ENCODE data around the gene SLC35A4. TPM values are rescaled to one million over a fixed set of nuclear protein-coding genes. Genes with fewer than 3 reads are reported as not detected.
A peak's percentile ranks its signal among the peaks of the same experiment; 100 is the strongest.

SLC35A4 gene, protein sequence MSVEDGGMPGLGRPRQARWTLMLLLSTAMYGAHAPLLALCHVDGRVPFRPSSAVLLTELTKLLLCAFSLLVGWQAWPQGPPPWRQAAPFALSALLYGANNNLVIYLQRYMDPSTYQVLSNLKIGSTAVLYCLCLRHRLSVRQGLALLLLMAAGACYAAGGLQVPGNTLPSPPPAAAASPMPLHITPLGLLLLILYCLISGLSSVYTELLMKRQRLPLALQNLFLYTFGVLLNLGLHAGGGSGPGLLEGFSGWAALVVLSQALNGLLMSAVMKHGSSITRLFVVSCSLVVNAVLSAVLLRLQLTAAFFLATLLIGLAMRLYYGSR
- total RNA-seq, result 9.5 TPM

DNA sequence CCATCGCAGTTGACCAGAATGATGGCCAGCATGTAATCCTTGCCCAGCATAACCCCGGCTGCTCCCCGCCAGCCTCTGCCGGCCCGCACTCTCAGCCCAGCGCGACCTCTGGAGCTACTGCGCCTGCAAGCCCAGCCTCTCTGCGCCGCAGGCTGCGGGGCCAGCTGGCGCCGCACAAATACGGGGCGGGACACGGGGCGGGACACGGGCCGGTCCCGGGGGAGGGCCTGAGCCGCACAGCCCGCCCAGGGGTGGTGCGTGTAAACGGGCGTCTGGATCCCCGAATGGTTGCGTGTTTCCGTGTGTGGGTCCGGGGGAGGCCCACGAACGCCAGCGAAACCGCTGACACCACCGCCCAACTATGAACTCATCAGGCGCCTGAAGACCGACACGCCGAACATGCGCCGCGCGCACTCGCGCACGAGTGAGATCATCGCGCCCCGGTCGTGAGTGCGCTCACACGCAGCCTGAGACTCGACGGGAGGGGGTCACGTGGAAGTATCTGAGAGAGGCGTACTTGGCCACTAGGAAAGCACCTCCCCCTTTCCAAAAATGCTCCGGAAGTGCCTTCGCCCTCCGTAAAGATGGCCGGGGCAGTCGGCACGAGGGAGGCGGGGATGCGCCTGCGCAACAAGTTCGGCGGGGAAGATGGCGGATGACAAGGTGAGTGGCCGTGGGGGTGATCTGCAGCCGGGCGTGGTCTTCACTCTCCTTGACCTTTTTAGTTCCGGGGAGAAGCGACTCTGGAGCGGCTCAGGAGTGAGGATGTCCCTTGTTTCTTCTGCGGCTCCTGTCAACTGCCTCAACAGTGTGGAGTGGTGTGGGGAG lies at the start of gene SLC35A4, which contains the start of gene APBB3:
SLC35A4 (plus strand) TSS at position 633 of the 828 bp plus-strand sequence. CDS start 2,342 bp downstream, outside the sequence.
APBB3 (minus strand) TSS at position 403 of the 828 bp plus-strand sequence; CDS start at position 50, 353 bp downstream.
- DNase-seq, result peak; percentile 99

DNA sequence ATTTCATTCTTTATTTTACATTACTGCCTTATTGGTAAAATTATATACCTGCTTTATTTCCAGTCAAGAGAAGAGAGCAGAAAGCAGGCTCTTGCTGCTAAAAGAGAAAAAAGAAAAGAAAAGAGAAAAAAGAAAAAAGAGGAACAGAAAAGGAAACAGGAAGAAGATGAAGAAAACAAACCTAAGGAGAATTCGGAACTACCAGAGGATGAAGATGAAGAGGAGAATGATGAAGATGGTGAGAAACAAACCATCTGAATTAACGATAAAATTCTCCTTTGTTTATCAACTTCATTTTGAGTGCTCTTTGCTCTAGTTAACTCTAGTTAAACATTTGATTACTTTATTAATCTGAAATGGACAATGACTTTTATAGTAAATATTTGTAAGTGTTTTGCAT lies 40.6 kb upstream of the SLC35A4 start:
- no peak for DNase-seq

DNA sequence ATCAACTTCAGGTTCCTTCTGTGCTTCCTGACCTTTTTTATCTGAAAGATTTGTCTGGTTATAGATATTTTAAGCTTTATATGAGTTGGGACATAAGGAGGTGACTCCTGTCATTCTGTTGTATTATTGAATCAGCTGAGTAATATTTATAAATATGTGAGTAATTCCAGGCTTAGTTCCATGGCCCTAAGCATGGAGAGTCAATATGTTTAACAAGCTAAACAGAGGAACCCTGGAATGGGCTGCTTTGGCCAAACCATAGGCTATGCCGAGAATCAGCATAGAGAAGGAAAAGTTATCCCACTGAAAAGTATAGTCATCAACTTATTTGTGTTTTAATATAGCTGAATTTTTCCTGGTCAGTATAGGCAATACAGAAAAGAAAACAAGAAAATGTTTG lies 24.4 kb upstream of the SLC35A4 start:
- DNase-seq, result no peak

DNA sequence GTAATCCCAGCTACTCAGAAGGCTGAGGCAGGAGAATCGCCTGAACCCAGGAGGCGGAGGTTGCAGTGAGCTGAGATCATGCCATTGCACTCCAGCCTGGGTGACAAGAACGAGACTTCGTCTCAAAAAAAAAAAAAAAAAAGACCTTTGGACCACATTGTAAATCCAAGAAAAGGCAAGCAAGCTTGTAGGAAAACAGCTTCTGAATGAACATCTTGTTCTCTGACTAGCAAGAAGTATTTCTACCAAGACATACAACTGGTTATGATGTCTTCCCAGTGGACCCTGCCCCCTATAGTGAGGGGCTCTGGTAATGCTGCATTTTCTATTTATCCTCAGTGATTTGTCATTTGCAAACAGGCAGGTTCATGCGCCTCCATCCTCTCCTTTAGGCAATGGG lies 21.7 kb upstream of the SLC35A4 start:
- DNase-seq, result no peak

DNA sequence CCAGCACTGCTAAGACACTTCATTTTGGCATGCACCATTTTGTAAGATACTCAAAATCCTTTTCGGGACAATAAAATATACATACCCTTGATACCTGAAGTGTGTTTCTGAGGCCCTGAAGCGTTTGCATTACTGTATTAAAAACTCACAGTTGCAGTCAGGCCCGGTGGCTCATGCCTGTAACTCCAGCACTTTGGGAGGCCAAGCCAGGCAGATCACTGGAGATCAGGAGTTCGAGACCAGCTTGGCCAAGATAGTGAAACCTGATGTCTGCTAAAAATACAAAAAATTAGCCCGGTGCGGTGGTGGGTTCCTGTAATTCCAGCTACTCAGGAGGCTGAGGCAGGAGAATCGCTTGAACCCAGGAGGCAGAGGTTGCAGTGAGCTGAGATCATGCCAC lies 19.6 kb upstream of the SLC35A4 start:
- no peak for DNase-seq

DNA sequence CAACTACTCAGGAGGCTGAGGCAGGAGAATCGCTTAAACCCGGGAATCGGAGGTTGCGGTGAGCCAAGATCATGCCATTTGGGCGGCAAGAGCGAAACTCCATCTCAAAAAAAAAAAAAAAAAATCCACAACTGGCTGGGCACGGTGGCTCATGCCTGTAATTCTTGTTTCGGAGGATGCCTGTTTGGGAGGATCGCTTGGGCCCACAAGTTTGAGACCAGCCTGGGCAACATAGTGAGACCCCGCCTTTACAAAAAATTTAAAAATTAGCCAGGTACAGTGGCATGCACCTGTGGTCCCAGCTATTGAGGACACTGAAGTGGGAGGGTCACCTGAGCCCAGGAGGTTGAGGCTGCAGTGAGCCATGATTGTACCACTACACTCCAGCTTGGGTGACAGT lies 19.0 kb upstream of the SLC35A4 start:
- DNase-seq, result no peak

DNA sequence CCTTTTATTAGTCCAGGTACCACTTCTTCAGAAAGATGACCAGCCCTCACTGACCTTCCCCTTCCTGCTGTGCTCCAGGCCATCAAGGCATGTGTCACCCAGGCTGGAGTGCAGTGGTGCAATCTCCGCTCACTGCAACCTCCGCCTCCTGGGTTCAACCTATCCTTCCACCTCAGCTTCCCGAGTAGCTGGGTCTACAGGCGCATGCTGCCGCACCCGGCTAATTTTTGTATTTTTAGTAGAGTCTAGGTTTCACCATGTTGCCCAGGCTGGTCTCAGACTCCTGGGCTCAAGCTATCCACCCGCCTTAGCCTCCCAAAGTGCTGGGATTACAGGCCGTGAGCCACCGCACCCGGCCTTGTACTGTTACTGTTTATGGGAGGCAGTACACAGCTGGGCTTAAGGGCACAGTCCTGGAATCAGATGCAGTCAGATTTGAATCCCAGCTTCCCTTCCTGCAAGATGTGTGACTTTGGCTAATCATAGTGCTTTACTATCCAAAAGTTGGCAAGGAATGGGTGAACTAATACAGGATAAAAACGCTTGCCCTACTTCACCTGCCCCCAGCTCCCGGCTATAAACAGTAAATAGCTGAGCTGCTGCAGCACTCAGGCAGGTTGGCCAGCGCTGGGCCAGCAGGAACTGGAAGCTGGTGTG lies 17.6 kb upstream of the SLC35A4 start:
- no peak for DNase-seq

DNA sequence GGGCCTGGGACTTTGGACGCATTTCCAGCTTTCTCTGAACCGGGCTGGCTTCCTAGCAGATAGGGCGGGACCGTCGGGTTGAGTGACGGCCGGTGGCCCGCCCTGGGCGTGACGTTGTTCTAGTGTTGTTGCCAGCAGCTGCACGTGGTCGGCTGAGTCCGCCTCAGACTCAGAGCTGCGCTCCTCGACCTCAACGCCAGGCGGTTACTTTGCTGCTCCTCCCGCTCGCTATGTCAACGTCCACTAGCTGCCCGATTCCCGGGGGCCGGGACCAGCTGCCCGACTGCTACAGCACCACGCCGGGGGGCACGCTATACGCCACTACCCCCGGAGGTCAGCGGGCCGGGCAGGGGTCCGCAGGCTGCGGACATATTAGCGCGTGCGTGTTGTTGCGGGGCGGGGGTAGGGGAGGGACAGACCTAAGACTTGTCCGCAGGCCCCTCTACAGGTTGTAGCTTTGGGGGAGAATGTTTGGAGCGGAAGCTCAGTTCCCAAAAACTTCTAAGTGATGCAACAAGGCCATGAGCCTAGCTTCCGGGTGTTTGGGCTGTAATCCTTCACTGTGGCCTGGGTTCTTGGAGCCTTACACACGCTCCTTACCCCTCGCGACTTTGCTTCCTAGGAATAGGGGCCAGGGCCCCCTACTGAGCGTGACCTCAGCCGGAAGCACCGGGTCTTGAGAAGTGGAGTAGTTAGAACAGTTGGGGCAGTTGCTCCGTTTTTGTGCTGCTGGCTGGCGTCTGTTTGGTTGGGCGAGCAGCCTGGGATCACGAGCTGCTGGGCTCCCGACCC lies 16.9 kb upstream of the SLC35A4 start, which contains the start of gene EIF4EBP3:
EIF4EBP3 (plus strand) TSS at position 155 of the 792 bp plus-strand sequence; CDS start at position 231, 76 bp downstream.
- DNase-seq, result peak; percentile 95

DNA sequence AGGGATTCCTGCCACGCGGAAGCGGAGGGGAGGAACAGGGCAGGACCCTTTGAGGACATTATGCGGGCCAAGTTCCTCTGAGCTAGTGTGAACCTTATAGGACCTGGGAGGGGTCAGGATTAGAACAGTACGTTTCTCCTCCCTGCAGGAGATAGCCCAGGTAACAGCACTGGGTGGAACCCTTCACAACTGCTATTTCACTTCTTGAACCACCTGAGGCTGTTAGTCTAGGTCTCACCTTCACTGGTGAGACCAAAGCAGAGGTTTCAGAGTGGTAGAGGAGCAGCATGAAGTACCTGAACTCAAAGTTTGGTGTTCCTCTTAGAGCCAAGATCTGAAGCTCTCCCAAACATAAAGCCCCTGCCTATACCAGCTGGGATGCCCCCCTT lies 16.3 kb upstream of the SLC35A4 start:
- DNase-seq, result peak; percentile 21

DNA sequence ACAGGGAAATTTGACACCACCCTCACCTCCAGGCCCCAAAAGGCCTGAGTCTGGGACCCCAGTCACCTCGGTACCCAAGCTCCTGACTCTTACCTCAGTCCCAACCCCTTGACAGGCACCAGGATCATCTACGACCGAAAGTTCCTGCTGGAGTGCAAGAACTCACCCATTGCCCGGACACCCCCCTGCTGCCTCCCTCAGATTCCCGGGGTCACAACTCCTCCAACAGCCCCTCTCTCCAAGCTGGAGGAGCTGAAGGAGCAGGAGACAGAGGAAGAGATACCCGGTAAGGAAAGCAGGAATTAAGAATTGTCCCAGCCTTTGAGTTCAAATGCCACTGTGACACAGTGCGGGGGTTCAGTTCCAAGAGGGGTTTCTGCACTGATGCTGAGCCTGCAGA lies 15.8 kb upstream of the SLC35A4 start:
- no peak for DNase-seq

DNA sequence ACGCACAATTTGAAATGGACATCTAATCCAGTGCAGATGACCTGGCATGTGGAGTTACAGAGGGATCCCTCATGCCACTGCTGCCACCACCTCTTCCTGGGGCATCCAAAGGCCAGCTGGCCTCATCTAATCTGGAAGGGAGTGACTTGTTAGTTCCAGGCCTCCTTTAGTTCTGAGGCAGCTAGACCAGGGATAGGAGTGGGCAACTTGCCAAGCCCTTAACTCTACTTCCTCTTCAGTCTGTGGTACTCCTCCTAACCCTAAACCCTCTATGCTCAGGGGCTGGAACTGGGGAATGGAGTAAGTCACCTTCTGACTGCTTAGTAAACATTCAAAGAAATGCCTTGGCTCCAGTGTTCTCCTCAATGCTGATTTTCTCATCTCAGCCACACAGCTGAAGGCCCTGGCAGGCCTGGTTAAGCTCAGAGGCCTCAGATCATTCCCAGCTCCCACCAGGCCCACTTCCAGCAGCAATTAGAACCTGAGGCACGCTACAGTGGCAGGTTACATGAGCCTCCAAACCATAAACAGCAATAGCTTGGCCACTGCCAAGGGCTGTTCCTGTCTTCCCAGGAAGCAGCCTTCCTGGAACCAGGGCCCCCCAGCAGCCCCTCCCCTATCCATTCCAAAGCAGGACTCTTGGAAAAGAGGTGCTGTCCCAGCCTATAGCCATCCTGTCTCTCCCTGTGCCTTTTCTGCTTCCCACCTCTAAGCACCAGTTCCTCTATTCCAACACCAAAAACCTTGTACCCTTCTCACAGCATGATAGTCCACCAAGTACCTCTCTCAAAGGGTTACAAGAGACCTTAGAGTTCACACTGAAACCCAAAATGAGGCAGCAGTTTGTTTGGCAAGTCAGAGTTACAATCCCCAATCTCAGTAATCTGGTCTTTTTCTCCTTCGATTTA lies 15.1 kb upstream of the SLC35A4 start:
- no peak for DNase-seq

DNA sequence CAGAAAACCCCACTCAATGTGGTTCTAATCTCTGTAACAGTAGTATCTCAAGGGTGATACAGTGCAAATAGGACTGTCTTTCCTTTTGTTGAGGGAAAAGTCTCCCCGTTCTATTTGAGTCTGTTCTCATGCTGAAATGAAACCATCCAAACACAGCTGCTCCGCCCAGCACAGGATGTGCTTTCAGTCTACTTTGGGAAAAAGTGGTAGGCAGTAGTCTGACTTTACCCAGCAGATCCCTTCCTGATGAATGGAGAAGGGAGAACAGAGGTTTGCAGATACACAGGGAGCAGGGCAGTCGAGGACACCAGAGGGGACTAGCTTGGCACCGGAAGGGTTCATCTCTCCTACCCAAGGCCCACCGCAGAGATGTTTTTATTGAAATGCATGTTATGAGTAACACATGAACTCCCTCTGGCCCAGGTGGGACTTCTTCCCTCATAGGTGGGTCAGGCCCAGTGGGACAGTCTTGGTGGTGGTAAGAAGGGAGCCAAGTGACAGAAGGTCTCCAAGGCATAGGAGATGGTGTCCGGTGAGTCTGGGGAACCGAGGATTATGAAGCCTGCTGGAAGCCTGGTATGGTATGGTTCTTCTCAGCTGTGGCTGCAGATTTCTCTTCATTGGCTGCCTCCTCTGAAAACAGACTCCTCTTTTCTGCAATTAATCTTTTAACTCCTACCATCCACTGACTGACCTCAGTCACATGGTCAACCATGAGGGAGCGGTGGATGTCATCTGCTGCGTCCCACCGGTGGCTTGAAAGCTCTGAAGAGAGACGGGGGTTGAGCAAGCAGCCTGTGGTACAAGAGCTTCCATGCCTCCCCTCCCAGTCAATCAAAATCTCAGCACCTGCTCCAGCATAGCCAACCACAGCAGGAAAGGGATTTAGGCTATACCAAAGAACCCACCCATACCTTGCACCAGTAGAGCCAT lies 14.2 kb upstream of the SLC35A4 start:
- no peak for DNase-seq

DNA sequence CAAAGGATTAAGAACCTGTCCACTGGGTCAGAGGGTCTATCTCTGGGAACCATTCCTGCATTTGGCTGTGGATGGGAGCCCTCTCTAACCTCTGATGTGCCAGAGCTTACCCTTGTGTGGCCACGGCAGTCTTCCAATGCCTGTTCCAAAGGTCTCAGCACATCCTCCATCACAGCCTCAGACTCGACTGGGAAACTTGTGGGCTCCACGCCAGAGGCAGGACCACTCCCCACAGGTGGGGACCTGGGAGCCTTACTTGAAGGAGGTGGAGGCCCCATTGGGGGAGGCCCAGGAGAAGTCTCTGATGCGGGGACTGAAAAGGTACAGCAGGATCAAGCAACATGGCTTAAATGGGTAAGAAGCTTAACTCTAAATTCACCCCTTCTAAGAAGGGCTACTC lies 12.8 kb upstream of the SLC35A4 start:
- no peak for DNase-seq

DNA sequence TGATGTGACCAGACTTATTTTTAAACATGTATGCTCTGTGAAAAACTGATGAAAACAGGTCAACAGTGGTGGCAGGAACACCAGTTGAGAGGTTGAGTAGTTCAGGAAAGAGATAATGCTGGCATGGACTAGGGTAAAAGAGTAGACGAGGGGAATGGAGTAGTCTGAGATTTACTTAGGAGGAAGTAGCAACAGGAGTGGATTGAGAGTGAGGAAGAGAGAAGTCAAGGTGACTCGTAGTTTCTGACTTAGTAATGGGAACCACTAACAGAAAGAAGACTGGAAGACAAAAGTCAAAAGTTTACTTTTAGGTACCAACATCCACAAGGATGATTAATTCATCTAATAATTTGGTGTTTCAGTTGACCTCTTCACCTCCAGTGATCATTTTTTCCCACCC lies 11.0 kb upstream of the SLC35A4 start:
- DNase-seq, result no peak

DNA sequence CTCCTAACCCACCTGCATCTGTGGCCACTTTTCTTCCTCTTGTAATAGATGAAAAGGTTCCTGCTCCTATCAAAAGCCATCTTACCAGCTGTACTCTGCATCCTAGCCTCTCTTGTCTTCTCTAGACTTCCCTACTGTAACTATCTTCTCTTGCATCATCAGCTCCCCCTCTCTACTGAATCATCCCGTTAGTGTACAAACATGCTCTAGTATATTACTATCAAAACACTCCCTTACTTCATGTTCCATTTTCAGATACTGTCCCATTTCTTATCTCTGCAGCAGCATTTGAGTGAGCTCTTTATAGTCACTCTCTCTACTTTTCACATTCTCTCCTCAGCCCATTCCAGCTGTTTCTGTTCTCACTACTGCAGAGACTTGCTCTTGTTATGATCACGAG lies 10.2 kb upstream of the SLC35A4 start:
- no peak for DNase-seq

DNA sequence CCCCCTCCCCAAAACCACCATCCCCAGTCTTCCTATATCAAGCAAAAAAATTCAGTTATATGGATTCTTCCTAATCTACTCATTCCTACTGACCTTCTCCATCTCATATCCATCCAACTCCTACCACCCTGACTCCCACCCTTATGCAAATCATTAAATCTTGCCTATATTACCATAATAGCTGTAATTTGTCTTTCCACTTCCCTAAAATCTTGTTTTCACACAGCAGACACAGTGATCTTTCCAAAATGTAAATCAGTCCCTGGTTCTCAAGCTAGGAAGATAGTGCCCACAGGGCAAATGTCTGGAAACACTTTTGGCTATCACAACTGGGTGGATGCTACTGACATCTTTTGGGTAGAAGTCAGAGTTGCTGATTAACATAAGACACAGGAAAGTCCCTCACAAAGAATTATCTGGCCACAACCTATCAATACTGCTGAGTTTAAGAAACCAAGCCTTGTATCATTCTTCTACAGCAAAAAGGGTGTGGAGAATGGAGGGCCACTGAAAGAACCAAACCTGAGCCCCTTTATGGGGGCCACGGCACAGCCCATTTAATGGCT lies 8.8 kb upstream of the SLC35A4 start:
- DNase-seq, result no peak

DNA sequence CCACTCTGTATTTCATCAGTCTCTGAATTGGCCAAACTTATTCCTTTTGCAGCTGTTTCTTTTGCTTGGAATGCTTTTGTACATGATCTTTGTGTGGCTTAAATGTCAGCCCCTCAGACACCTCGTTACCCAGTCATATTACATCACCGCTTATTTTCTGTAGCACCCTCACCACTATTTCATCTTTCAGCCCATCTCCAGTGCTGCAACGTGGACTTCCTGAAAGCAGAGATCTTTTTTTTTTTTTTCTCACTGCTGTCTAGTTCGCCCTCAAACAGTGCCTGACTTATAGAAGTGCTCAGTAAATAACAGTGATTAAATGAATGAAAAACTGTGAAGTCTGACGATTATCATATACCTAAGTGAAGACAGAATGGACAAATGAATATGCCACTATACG lies 8.2 kb upstream of the SLC35A4 start:
- no peak for DNase-seq

DNA sequence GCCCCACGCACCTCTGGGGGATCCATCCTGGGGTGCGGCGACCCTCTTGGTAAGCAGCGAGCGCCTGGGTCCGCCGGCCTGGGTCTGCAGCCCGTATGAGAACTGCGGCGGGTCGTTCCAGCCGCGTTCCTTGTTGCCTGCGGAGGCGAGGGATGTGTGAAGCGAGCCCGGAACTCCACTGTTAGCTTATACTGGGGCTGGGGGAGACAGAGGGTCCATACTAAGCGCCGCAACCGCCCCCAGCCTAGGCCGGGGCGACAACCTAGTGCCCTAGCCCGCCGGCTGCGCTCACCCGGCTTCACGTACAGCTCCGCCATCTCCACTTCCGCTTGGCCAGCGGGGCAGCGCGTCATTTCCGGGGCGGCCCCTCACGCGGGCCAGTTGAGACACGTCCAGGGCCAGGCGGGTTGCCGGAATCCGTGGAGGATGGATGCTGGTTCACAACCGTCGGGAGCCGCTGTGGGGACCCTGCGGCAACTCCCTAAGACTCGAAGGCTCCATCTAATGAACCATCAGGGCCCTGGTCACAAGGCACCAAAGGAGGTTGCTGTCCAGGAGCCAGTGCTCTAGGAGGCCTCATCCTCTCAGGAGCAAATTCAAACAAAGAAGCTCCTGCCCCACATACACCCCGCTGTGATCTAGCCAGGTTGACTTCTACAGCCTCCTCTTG lies 7.4 kb upstream of the SLC35A4 start, which contains the start of gene SRA1:
SRA1 (minus strand) TSS at position 338 of the 670 bp plus-strand sequence; CDS start at position 317, 21 bp downstream.
- DNase-seq, result peak; percentile 74

DNA sequence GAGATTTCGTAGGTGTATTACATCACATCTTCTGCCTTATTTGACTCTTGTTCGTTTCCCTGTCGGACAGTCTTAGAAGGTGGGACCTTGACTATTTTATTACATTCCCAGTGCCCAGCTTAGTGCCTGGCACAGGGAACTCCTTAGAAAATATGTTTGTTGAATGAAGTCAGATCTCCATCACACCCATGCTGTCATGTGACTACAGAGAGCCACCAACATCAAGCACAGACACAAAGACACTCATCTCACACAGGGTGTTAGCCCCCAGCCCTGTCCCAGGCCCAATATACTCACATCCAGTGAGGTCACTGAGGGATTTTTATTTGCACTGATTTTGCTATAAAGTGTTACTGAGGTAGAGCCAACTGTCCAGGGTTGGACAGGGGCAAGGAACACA lies 6.7 kb upstream of the SLC35A4 start:
- DNase-seq, result no peak

Measured in skin of body (tissue), 2 donors.